NCI-H526 treated with DMSO at 0.1 percent for 48 hours (cell line): Measurements from ENCODE around the gene SLC25A21.
"Not testable (repeated sequence)": the region's sequence is repeated elsewhere in the genome, so short reads cannot be mapped to it uniquely, and the experiment has no call there.

Experiments
- DNase-seq: peaks from one replicate; lab custom pipeline; 2025; lab: John Stamatoyannopoulos, UW

The SLC25A21 gene

GRCh38 chr14:37088356-37089215 lies 83.8 kb downstream of the SLC25A21 start:
- no peak for DNase-seq

DNA sequence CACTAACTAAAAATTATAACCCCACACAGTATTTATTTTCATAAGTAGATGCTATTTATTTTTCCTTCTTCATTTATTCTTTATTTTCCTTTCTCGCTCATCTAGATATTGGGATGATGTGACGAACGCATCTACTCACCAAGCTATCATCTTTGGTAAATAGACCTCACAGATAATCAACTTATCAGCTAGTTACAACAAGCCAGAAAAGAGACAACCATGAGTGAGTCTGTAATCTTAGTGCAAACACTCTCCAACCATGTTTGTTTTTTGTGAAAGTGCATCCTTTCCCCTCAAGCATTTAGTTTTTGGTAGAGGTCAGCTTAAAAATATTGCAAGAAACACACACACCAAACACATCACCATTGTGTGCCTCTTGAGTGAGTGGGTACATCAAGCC lies 84.9 kb downstream of the SLC25A21 start:
- no peak for DNase-seq

- no peak for DNase-seq
Measured at GRCh38 chr14:37083599-37083998, 88.8 kb downstream of the SLC25A21 start.

DNA sequence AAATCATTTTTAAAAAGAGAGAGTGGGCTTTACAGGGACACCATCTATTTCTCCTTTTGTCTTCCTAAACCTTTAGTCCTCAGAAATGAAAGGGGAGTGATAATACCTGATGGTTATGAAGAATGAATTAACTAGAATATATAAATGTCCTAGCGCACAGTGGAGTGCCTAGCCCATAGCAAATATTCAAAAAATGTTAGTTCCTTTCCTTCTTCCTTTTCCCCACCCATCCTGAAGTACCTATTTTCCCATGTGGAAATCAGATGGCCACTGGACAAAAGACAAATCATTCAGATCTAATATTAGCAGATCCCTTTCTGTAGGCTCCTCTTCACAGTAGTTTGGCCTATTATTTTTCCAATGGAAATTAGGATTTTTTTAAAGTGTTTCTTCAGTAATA lies 90.0 kb downstream of the SLC25A21 start:
- no peak for DNase-seq

DNA sequence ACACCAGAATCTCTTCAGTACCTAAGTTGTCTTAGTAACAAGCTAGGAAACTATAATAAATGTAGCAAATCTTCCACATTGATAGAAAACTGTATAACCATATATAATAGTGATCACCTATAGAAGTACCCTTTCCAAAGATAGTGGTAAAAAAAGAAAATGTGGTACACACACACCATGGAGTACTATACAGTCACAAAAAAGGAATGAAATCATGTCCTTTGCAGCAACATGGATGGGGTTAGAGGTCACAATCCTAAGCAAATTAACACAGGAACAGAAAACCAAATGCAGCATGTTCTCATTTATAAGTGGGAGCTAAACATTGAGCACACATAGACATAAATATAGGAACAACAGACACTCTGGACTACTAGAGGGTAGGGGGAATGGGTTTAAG lies 90.5 kb downstream of the SLC25A21 start:
- no peak for DNase-seq

GRCh38 chr14:37081218-37081617 lies 91.2 kb downstream of the SLC25A21 start:
- DNase-seq, result no peak

- no peak for DNase-seq
Measured at GRCh38 chr14:37078131-37078530, 94.3 kb downstream of the SLC25A21 start.

- DNase-seq, result not testable (repeated sequence)
Measured at GRCh38 chr14:37074320-37074719, 98.1 kb downstream of the SLC25A21 start.

GRCh38 chr14:37063467-37064240 lies 108.8 kb downstream of the SLC25A21 start:
- DNase-seq, result no peak

DNA sequence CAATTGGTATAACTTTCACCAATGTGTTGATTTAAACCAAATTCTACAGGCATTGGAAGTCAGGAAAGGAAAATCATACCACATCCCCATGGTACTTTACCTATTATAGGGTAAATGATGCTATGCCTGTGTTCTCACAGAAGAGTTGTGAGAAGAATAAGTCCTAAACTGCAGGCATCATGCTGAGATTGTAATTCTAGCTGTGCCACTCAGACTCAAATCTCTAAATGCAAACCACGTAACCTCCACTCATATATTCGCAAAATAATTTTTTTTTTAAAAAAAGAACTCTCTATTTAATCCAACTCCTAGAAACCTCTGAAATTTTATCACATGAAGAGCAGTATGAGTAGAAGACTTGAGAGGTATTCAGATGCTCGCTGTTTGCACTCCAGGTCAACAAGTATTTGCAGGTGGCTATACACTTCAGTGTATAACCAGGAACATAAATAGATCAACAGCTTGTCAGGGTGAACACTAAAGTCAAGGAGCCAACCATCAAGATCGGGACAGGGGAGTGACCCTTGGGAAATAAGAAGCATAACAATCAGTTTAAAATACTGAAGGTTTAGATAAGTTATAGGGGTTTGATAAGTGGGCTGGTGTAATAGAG lies 110.1 kb downstream of the SLC25A21 start:
- DNase-seq, result no peak

GRCh38 chr14:37061697-37062096 lies 110.7 kb downstream of the SLC25A21 start:
- DNase-seq, result no peak

GRCh38 chr14:37060496-37061260 lies 111.7 kb downstream of the SLC25A21 start:
- DNase-seq, result no peak

DNA sequence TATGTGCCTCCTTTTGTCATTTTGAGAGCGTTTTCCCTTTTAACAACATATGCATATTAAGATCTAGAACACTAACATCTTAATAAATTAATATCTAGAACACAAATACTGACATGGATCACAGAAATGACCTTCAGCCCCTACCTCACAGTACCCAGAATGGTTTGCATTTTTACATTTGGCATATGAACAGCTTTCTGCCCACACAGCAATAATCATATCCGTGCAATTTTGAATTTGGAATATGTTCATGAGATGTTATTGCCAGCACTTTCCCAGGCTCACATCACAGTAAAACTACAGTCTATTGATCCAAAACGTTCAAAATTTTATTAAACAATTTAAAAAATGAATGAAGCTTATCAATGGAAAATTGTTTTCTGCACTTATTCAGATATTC lies 114.6 kb downstream of the SLC25A21 start:
- DNase-seq, result no peak

DNA sequence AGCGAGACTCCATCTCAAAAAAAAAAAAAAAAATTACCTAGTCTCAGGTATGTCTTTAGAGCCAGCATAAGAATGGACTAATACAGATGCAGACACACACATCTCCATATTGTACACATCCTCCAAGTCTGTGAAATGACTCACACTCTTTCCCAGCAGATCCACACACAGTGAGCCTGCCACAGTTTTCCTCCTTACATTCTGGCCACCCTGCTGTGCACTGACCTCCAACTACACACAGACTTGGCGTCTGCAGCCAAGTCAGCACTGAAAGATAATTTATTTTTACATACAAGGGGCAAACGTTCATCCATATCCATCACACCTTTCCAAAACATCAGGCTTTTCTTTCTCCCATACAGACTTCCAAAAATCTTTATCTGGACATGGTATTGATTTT lies 115.9 kb downstream of the SLC25A21 start:
- DNase-seq, result no peak

- no peak for DNase-seq
Measured at GRCh38 chr14:37054869-37055268, 117.5 kb downstream of the SLC25A21 start.

GRCh38 chr14:37054144-37054543 lies 118.3 kb downstream of the SLC25A21 start:
- DNase-seq, result no peak

DNA sequence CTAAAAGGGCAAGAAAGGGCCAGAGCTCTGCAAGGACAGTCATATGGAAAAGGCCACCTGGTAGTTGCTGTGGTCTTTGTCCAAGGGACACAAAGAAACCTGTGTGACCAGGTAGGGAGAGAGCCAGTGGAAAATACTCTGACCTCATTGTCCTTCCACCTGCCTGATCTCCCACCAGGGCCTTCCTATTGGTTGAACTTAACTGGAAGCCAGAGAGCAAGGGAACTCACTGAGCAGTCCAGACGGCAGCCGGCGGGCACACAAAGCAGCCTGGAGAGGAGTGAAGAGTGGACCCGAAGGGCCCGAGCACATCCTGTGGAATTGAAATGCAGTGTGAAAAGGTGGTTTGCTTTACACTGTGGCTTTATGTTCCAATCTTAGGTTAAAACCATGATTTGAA lies 120.7 kb downstream of the SLC25A21 start:
- no peak for DNase-seq

- DNase-seq, result no peak
Measured at GRCh38 chr14:37051153-37051552, 121.3 kb downstream of the SLC25A21 start.

- DNase-seq, result no peak
Measured at GRCh38 chr14:37048666-37049071, 123.7 kb downstream of the SLC25A21 start.

GRCh38 chr14:37047996-37048395 lies 124.4 kb downstream of the SLC25A21 start:
- no peak for DNase-seq

- DNase-seq, result no peak
Measured at GRCh38 chr14:37047226-37047625, 125.2 kb downstream of the SLC25A21 start.

DNA sequence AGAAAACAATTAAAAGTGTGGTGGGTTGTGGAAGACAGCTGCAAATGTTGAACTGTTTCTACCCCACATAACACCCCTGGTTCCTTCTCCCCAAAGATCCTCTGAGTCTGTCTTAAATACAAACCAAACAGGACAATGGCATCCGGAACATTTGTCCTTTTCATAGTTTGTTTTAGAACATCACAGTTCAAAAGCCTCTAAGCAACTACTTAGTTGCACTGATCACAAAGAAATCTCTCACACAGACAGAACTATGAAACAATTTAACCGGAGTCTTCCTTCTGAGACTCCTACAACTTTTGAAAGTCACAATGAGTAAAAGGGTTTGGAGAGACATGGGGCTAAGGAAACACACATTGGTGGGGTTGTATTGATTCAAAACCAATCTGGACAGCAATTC lies 125.6 kb downstream of the SLC25A21 start:
- no peak for DNase-seq
